Mesothelial cell of epicardium (in vitro differentiated cells): ENCODE results near the gene ZMYM4. TPM values are rescaled to one million over a fixed set of nuclear protein-coding genes. Genes with fewer than 3 reads are reported as not detected.

Experiments
- DNase-seq, 2 experiments: peaks; one replicate each; pipeline ENCODE4 v3.0.0; 2021; ENCODE audit warnings: low spot score in 2 of 2; ENCODE audit not compliant: unreplicated experiment in 2 of 2
- H3K27ac Mint-ChIP-seq: 2 replicates; pipeline ENCODE4 v1.8.0; 2021; ENCODE audit warnings: mixed read lengths
- H3K27me3 Mint-ChIP-seq: 2 replicates; pipeline ENCODE4 v1.8.0; 2021; ENCODE audit warnings: low read depth, mixed read lengths
- H3K36me3 Mint-ChIP-seq: 2 replicates; pipeline ENCODE4 v1.8.0; 2021; ENCODE audit warnings: mixed read lengths
- H3K4me1 Mint-ChIP-seq: 2 replicates; pipeline ENCODE4 v1.8.0; 2021; ENCODE audit warnings: mixed read lengths
- H3K4me3 Mint-ChIP-seq: 2 replicates; pipeline ENCODE4 v1.8.0; 2021; ENCODE audit warnings: mild to moderate bottlenecking, moderate library complexity, mixed read lengths
- H3K9me3 Mint-ChIP-seq: 2 replicates; pipeline ENCODE4 v1.8.0; 2021; ENCODE audit warnings: mixed read lengths
- total RNA-seq: library from RNA; stranded (reverse); gene quantifications from 3 replicates; pipeline ENCODE4 v1.2.1, GENCODE V29; 2021
- TF ChIP-seq, protein P1 (sequence below): fragments of 200-600 bp; sonication (generic); IDR thresholded peaks from one replicate; pipeline ENCODE4 v1.5.0; 2021; ENCODE audit warnings: antibody characterized with exemption; ENCODE audit not compliant: unreplicated experiment

ZMYM4 gene
- total RNA-seq, 1 donor from 2014 or later = 91.3 TPM

DNA sequence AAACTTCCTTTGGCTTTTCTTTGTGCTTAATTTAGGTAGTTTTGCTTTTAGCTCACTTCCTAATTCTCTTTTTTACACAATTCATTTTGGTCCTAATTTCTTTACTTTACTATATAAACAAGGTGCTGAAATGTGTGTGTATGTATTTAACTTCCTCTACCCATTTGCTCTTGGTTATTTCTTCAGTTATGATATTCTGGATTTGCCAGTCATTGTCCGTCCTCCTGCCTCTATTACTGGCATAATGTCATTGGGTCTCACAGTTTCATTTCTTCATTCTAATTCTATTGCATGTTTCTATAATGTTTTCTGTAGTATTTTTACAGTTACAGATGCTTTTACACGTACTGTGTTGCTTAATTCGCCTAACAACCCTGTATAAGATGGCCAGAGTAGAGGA is 96.2 kb downstream of the ZMYM4 start:
- peaks cover 2% of the 10 kb centered on the region for H3K4me1 Mint-ChIP-seq
- no peak overlapping the region for H3K4me3 Mint-ChIP-seq
- no peaks in the 10 kb centered on the region for H3K9me3 Mint-ChIP-seq
- no peaks in the 10 kb centered on the region for H3K27me3 Mint-ChIP-seq
- no peak for DNase-seq
- peaks cover 17% of the 10 kb centered on the region for H3K36me3 Mint-ChIP-seq
- TF ChIP-seq, protein P1, sequence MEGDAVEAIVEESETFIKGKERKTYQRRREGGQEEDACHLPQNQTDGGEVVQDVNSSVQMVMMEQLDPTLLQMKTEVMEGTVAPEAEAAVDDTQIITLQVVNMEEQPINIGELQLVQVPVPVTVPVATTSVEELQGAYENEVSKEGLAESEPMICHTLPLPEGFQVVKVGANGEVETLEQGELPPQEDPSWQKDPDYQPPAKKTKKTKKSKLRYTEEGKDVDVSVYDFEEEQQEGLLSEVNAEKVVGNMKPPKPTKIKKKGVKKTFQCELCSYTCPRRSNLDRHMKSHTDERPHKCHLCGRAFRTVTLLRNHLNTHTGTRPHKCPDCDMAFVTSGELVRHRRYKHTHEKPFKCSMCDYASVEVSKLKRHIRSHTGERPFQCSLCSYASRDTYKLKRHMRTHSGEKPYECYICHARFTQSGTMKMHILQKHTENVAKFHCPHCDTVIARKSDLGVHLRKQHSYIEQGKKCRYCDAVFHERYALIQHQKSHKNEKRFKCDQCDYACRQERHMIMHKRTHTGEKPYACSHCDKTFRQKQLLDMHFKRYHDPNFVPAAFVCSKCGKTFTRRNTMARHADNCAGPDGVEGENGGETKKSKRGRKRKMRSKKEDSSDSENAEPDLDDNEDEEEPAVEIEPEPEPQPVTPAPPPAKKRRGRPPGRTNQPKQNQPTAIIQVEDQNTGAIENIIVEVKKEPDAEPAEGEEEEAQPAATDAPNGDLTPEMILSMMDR = no peak
- H3K27ac Mint-ChIP-seq = no peak overlapping the region

DNA sequence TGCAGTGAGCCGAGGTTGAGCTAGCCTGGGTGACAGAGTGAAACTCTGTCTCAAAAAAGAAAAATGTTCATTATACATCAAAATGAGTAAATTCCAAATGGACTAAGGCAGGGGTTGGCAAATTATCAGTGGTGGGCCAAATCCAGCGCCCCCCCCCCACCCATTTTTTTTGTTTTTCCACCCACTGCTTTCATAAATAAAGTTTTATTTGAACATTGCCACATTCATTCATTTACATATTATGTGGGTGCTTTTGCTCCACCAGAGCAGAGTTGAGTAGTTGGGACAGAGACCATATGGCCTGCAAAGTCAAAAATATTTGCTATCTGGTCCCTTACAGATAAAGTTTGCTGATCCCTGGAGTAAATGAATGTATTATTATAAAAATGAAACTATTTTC is 99.4 kb downstream of the ZMYM4 start:
- H3K4me1 Mint-ChIP-seq = peaks cover 3% of the 10 kb centered on the region
- no peak overlapping the region for H3K4me3 Mint-ChIP-seq
- H3K27me3 Mint-ChIP-seq = no peaks in the 10 kb centered on the region
- H3K9me3 Mint-ChIP-seq = no peaks in the 10 kb centered on the region
- TF ChIP-seq, protein P1 = no peak
- H3K36me3 Mint-ChIP-seq = peaks cover 10% of the 10 kb centered on the region
- H3K27ac Mint-ChIP-seq = no peak overlapping the region
- DNase-seq = no peak

DNA sequence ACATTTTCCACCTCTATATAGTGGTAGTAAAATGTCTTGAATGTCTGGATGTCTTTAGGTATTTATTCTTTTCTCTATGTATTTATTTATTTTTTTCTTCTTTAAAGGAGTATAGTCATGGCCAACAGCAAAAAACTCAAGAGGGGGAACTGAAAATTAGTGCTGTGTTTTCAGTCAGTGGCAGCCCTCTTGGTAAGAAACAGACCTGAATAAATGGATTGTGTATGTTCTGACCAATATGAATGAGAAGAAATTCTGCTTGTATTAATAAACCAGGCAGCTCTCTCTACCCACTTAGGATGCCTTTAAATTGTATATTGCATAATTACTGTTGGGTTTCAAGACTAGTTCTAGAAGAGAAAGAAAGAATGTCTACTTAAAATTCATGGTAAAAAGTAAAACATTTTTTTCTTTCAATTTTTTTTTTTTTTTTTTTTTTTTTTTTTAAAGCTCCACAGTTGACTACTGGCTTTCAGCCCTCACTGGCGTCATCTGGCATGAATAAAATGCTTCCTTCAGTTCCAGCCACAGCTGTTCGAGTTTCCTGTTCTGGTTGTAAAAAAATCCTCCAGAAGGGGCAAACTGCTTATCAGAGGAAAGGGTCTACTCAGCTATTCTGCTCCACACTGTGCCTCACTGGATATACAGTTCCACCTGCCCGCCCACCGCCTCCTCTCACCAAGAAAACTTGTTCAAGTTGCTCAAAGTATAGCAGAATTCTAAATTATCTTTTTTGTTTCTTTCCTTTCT is 101.6 kb downstream of the ZMYM4 start:
- TF ChIP-seq, protein P1 = no peak
- Mint-ChIP-seq H3K36me3 (peaks cover 11% of the 10 kb centered on the region), H3K4me3 (no peak overlapping the region), H3K9me3 (no peaks in the 10 kb centered on the region), H3K27me3 (no peaks in the 10 kb centered on the region), H3K4me1 (peaks cover 7% of the 10 kb centered on the region), H3K27ac (peak overlapping the region; percentile 85)
- DNase-seq = no peak

DNA sequence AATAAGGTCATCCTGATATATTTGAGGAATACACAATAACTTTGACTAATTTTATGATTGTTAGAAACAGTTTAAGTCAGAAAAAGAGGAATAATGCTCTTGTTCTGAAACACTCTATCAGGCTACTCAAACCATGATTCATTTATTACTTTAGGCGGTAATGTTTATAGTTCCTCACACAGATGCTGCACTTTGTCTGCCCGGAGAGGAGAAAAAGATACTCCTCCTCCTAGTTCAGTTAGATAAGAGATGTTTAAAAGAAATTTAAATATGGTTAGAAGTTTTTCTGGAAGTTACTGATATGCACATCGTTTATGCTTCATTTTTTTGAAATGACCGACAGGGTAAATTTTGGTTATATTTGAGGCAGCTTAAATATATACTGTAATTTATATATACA is 103.0 kb downstream of the ZMYM4 start:
- no peak for DNase-seq
- Mint-ChIP-seq H3K4me3 (no peak overlapping the region), H3K27me3 (no peaks in the 10 kb centered on the region), H3K9me3 (no peaks in the 10 kb centered on the region), H3K4me1 (peaks cover 8% of the 10 kb centered on the region), H3K27ac (no peak overlapping the region), H3K36me3 (peaks cover 17% of the 10 kb centered on the region)
- TF ChIP-seq, protein P1 = no peak

DNA sequence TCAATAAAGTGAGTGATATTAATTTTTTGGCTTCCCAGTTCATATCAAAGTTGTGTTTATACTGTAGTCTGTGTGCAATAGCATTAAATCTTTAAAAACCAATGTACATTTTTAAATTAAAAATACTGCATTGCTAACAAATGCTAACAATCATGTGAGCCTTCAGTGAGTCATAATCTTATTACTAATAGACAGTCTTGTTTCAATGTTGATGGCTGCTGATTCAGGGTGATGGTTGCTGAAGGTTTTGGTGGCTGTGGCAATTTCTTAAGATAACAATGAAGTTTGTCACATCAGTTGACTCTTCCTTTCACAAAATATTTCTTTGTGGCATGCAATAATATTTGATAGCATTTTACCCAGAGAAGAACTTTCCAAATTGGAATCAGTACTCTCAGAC is 109.0 kb downstream of the ZMYM4 start:
- H3K4me3 Mint-ChIP-seq = no peak overlapping the region
- H3K36me3 Mint-ChIP-seq = peaks cover 18% of the 10 kb centered on the region
- no peaks in the 10 kb centered on the region for H3K9me3 Mint-ChIP-seq
- H3K4me1 Mint-ChIP-seq = peaks cover 5% of the 10 kb centered on the region
- no peaks in the 10 kb centered on the region for H3K27me3 Mint-ChIP-seq
- no peak overlapping the region for H3K27ac Mint-ChIP-seq
- TF ChIP-seq, protein P1 = no peak
- no peak for DNase-seq
